A549 (cell line): Measurements from ENCODE around the gene MGAT5. TPM values are rescaled to one million over a fixed set of nuclear protein-coding genes. Genes with fewer than 3 reads are reported as not detected.

Experiments
- ATAC-seq, 2 experiments: fragments of 200-7000 bp in 1 of 2; fragments of >200 bp in 1 of 2; cut with Nextera tagmentation in 1 of 2; cut with Tn5 transposase in 1 of 2; 3 replicates each; pipeline versions ENCODE4 v1.8.0 to v1.9.1; 2018 to 2020; ENCODE audit warnings: mild to moderate bottlenecking in 1 of 2, moderate library complexity in 1 of 2
- CTCF ChIA-PET: fragments of 300-600 bp; sonication (Branson Sonifier 250); formaldehyde crosslinking; extraction: SDS; loops from one replicate; lab custom pipeline; 2021; ENCODE audit warnings: antibody characterized with exemption, inconsistent platforms; lab: Yijun Ruan, JAX
- POLR2A ChIA-PET: fragments of 350-600 bp; formaldehyde crosslinking; extraction: SDS; loops from one replicate; lab custom pipeline; 2021; ENCODE audit warnings: antibody characterized with exemption, inconsistent platforms; lab: Yijun Ruan, JAX
- DNase-seq, 2 experiments: peaks; one replicate each; pipeline versions ENCODE4 v3.0.0 to v3.0.0-alpha.2; 2011 to 2016; ENCODE audit warnings: low read depth in 1 of 2, low spot score in 1 of 2
- FAIRE-seq: peaks from 2 replicates; lab custom pipeline; 2011; peaks lifted over from hg19 to GRCh38; lab: Jason Lieb, UNC
- H3K27ac ChIP-seq, 2 experiments: fragments of >200 bp; sonication (Bioruptor Twin); formaldehyde crosslinking; 3 replicates each; pipeline ENCODE4 v1.5.1; 2016 to 2017
- H3K4me1 ChIP-seq: fragments of >200 bp; sonication (Bioruptor Twin); formaldehyde crosslinking; 3 replicates; pipeline ENCODE4 v1.6.1; 2016
- H3K4me2 ChIP-seq: fragments of >200 bp; sonication (Bioruptor Twin); formaldehyde crosslinking; 3 replicates; pipeline ENCODE4 v1.6.1; 2016
- H3K4me3 ChIP-seq: fragments of >200 bp; sonication (Bioruptor Twin); formaldehyde crosslinking; 3 replicates; pipeline ENCODE4 v1.5.1; 2016
- H3K9me3 ChIP-seq: fragments of >200 bp; sonication (Bioruptor Twin); formaldehyde crosslinking; 3 replicates; pipeline ENCODE4 v1.6.1; 2016
- BCL3 ChIP-seq: fragments of >200 bp; sonication (Bioruptor Twin); formaldehyde crosslinking; IDR thresholded peaks from 3 replicates; pipeline ENCODE4 v1.6.1; 2016
- BHLHE40 ChIP-seq: IDR thresholded peaks from 2 replicates; pipeline ENCODE4 v1.6.1; 2012; ENCODE audit warnings: low read depth, low read length, inconsistent platforms
- CBX8 ChIP-seq: fragments of 200-600 bp; sonication (generic); IDR thresholded peaks from 2 replicates; pipeline ENCODE4 v1.6.1; 2016
- CHD2 ChIP-seq: fragments of 150-350 bp; IDR thresholded peaks from 2 replicates; pipeline ENCODE4 v1.6.1; 2014; ENCODE audit warnings: low read length; ENCODE audit not compliant: partially characterized antibody
- CTCF ChIP-seq: fragments of >200 bp; sonication (Bioruptor Twin); formaldehyde crosslinking; IDR thresholded peaks from 3 replicates; pipeline ENCODE4 v1.5.1; 2016
- E2F6 ChIP-seq: IDR thresholded peaks from 2 replicates; pipeline ENCODE4 v1.6.1; 2012; ENCODE audit warnings: low read depth, borderline replicate concordance
- EHMT2 ChIP-seq: fragments of 200-600 bp; sonication (generic); IDR thresholded peaks from 2 replicates; pipeline ENCODE4 v1.6.1; 2016; ENCODE audit warnings: antibody characterized with exemption, low read depth, mild to moderate bottlenecking, moderate library complexity
- EP300 ChIP-seq, 2 experiments: fragments of >200 bp; sonication (Bioruptor Twin); formaldehyde crosslinking; IDR thresholded peaks; 2 replicates in 1 of 2; 3 replicates in 1 of 2; pipeline ENCODE4 v1.6.1; 2016 to 2017
- ESRRA ChIP-seq: fragments of 150-350 bp; IDR thresholded peaks from 2 replicates; pipeline ENCODE4 v1.6.1; 2014; ENCODE audit warnings: mild to moderate bottlenecking, low read length, borderline replicate concordance
- FOSB ChIP-seq: fragments of 250-450 bp; sonication (Bioruptor Pico); IDR thresholded peaks from 2 replicates; pipeline ENCODE4 v1.5.0; 2020; ENCODE audit warnings: mild to moderate bottlenecking, moderate library complexity
- HEYL ChIP-seq: fragments of 250-450 bp; sonication (Bioruptor Pico); IDR thresholded peaks from 2 replicates; pipeline ENCODE4 v1.8.0; 2021; ENCODE audit warnings: mild to moderate bottlenecking, moderate library complexity
- HOXA7 ChIP-seq: fragments of 250-450 bp; sonication (Bioruptor Pico); IDR thresholded peaks from 2 replicates; pipeline ENCODE4 v1.5.0; 2020; ENCODE audit warnings: mild to moderate bottlenecking, moderate library complexity
- HOXB5 ChIP-seq: fragments of 250-450 bp; sonication (Bioruptor Pico); IDR thresholded peaks from 2 replicates; pipeline ENCODE4 v1.5.0; 2020; ENCODE audit warnings: mild to moderate bottlenecking, moderate library complexity
- JUN ChIP-seq, 2 experiments: fragments of >200 bp; sonication (Bioruptor Twin); formaldehyde crosslinking; IDR thresholded peaks; 2 replicates in 1 of 2; 3 replicates in 1 of 2; pipeline ENCODE4 v1.6.1; 2016 to 2017
- MAX ChIP-seq: IDR thresholded peaks from 2 replicates; pipeline ENCODE4 v1.6.1; 2012
- NFE2L2 ChIP-seq: fragments of 150-350 bp; conservative IDR thresholded peaks from 2 replicates; pipeline ENCODE4 v1.6.1; 2014; ENCODE audit warnings: low read length
- POLR2AphosphoS2 ChIP-seq: conservative IDR thresholded peaks from 2 replicates; pipeline ENCODE4 v1.6.1; 2012; ENCODE audit warnings: low read length, improper control_type of control experiment, inconsistent platforms
- RNF2 ChIP-seq: fragments of 200-600 bp; sonication (generic); IDR thresholded peaks from 2 replicates; pipeline ENCODE4 v1.6.1; 2016; ENCODE audit warnings: low read depth, mild to moderate bottlenecking, antibody characterized with exemption, moderate library complexity, borderline replicate concordance
- TFCP2L1 ChIP-seq: fragments of 250-450 bp; sonication (Bioruptor Pico); IDR thresholded peaks from 2 replicates; pipeline ENCODE4 v1.5.0; 2021; ENCODE audit warnings: mild to moderate bottlenecking
- TP53 ChIP-seq: fragments of 250-450 bp; sonication (Bioruptor Pico); IDR thresholded peaks from 2 replicates; pipeline ENCODE4 v1.5.0; 2021; ENCODE audit warnings: mild to moderate bottlenecking, moderate library complexity
- ZC3H11A ChIP-seq: fragments of 450-650 bp; IDR thresholded peaks from 2 replicates; pipeline ENCODE4 v1.6.1; 2014; ENCODE audit warnings: antibody characterized with exemption, mild to moderate bottlenecking
- ZFP36 ChIP-seq: fragments of 450-650 bp; IDR thresholded peaks from 2 replicates; pipeline ENCODE4 v1.6.1; 2014; ENCODE audit warnings: borderline replicate concordance; ENCODE audit not compliant: partially characterized antibody
- WGBS: methylation state at CpG from one replicate; pipeline ENCODE4 v1.1.6; 2017; ENCODE audit errors: missing lambda C conversion rate; 5-methylcytosine and 5-hydroxymethylcytosine counted together
- polyA plus RNA-seq, 4 experiments: library from polyadenylated mRNA; depleted of rRNA in 3 of 4; stranded (reverse); fragments of >200 nt; fragmentation: RNase III in 1 of 4; extraction: RNeasy Plus Mini Kit Qiagen cat#74134 plus additional on column Dnase treatment in 1 of 4; gene quantifications; 2 replicates in 3 of 4; 3 replicates in 1 of 4; pipeline ENCODE4 v1.2.3, GENCODE V29; 2011 to 2017
- TF ChIP-seq, protein P1 (sequence below): IDR thresholded peaks from 2 replicates; pipeline ENCODE4 v1.6.1; 2012

Gene MGAT5
- polyA plus RNA-seq, 2 of the 4 experiments (the other 2 are of a cell fraction): 13.2 to 17.1 TPM

- POLR2A ChIA-PET: no interaction called here
Measured at GRCh38 chr2:134344954-134345697, 91.3 kb downstream of the MGAT5 start.

DNA sequence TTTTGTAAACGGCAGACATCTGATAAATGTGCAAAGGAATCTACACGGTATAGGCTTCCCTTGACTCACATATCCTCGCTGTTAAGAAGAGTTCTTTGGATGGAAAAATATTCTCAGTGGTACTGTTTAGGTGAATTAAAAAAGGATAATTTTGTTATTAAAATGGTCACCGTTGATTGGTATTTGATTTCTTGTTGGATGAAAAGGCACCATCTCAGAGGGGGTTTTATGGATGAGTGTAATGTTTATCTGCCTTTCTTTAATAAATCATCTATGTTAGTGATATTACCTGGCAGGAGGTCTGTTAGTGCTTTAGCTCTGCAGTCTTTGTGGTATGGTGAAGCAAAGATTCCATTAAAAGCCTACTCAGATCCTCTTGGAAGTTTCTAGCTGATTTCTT lies 92.3 kb downstream of the MGAT5 start:
- POLR2A ChIA-PET: no interaction called here
- TF ChIP-seq MAX: no peak
- TF ChIP-seq RNF2: no peak
- TF ChIP-seq CBX8: no peak
- TF ChIP-seq ZFP36: no peak
- TF ChIP-seq TP53 (CRISPR knock-in tag): no peak
- TF ChIP-seq, all 56 proteins: peak for 0
- H3K27ac ChIP-seq: no peak overlapping the region
- H3K4me2 ChIP-seq: no peak overlapping the region
- CTCF ChIA-PET: interaction anchor here (1.1 kb wide), 1 partner anchor 72 kb away, joined by 3 read pairs; no protein-coding TSS in a partner anchor
- H3K4me1 ChIP-seq: no peaks in the 10 kb centered on the region
- DNase-seq: no peak
- no peak overlapping the region for H3K4me3 ChIP-seq
- FAIRE-seq: no peak
- 86% methylated on average over 4 of the region's 4 CpGs for WGBS
- ATAC-seq: no peak
- no peaks in the 10 kb centered on the region for H3K9me3 ChIP-seq

More at GRCh38 chr2:134344954-134345697, 91.3 kb downstream of the MGAT5 start:
- ATAC-seq (no peak), DNase-seq (no peak), FAIRE-seq (no peak)
- WGBS: 92% methylated on average over 9 of the region's 9 CpGs
- Histone ChIP-seq H3K9me3 (no peaks in the 10 kb centered on the region), H3K4me3 (no peak overlapping the region), H3K27ac (no peak overlapping the region), H3K4me2 (no peak overlapping the region), H3K4me1 (no peaks in the 10 kb centered on the region)
- CTCF ChIA-PET: interaction anchor here (1.0 kb wide), 1 partner anchor 15 kb away, joined by 3 read pairs; no protein-coding TSS in a partner anchor
- TF ChIP-seq ESRRA: no peak
- no peak for TF ChIP-seq E2F6
- TF ChIP-seq EHMT2: no peak
- no peak for TF ChIP-seq HOXB5
- TF ChIP-seq, protein P1, sequence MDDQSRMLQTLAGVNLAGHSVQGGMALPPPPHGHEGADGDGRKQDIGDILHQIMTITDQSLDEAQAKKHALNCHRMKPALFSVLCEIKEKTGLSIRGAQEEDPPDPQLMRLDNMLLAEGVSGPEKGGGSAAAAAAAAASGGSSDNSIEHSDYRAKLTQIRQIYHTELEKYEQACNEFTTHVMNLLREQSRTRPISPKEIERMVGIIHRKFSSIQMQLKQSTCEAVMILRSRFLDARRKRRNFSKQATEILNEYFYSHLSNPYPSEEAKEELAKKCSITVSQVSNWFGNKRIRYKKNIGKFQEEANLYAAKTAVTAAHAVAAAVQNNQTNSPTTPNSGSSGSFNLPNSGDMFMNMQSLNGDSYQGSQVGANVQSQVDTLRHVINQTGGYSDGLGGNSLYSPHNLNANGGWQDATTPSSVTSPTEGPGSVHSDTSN: no peak
- no peak for TF ChIP-seq POLR2AphosphoS2
- TF ChIP-seq FOSB (CRISPR knock-in tag): no peak
- no peak for TF ChIP-seq CTCF
- TF ChIP-seq BCL3: no peak
- no peak for TF ChIP-seq JUN (IDR thresholded peaks at IDR 0.05)
- TF ChIP-seq TFCP2L1 (CRISPR knock-in tag): no peak
- no peak for TF ChIP-seq BHLHE40
- TF ChIP-seq HOXA7: no peak
- no peak for TF ChIP-seq ZC3H11A
- no peak for TF ChIP-seq HEYL (CRISPR knock-in tag)
- TF ChIP-seq NFE2L2: no peak
- TF ChIP-seq CHD2: no peak
- no peak for TF ChIP-seq EP300 (IDR thresholded peaks at IDR 0.05)
